Colonic mucosa (tissue), 4 donors: ENCODE results near the gene DNAH7. TPM values are rescaled to one million over a fixed set of nuclear protein-coding genes. Genes with fewer than 3 reads are reported as not detected.

Experiments
- DNase-seq: peaks from one replicate; pipeline ENCODE4 v3.0.0-alpha.2; 2020
- H3K27ac ChIP-seq: fragments of 200-600 bp; one replicate; pipeline ENCODE4 v1.8.0; 2021
- H3K27me3 ChIP-seq: fragments of 200-600 bp; one replicate; pipeline ENCODE4 v1.8.0; 2021
- H3K36me3 ChIP-seq: fragments of 200-600 bp; one replicate; pipeline ENCODE4 v1.8.0; 2021
- H3K4me1 ChIP-seq: fragments of 200-600 bp; one replicate; pipeline ENCODE4 v1.8.0; 2021; ENCODE audit warnings: mild to moderate bottlenecking
- H3K4me3 ChIP-seq: fragments of 200-600 bp; one replicate; pipeline ENCODE4 v1.8.0; 2021
- H3K9ac ChIP-seq, 2 donors: one replicate each; pipeline ENCODE4 v1.7.0; 2013; ENCODE audit warnings: control low read depth in 2 of 2, low read depth in 2 of 2, low read length in 2 of 2
- H3K9me3 ChIP-seq: fragments of 200-600 bp; one replicate; pipeline ENCODE4 v1.8.0; 2021
- CTCF ChIP-seq: fragments of 200-600 bp; IDR thresholded peaks from one replicate; pipeline ENCODE4 v1.8.0; 2022; ENCODE audit warnings: antibody characterized with exemption, mild to moderate bottlenecking
- intact Hi-C: fragments of 100-400 bp; cut with DNase I; formaldehyde crosslinking; loops from one replicate; pipeline ENCODE4 v1.14.1; 2022
- total RNA-seq, 2 donors: library from RNA; stranded (reverse); fragmentation: NEBNext Ultra II Directional in 1 of 2; extraction: Animal tissue kit (Norgen Biotek cat#: 25700) in 1 of 2; gene quantifications; one replicate each; pipeline ENCODE4 v1.2.1, GENCODE V29; 2021
- donor health status: healthy.
- donor health status: DM: no; HTN: no; CAD: no.
- donor health status: DM: no; HTN: no; CAD: no.

DNAH7 gene
- total RNA-seq, 2 donors from 2014 or later, result 0.91 to 2.0 TPM

GRCh38 chr2:195967336-195967735, 101.3 kb downstream of the DNAH7 start:
- Histone ChIP-seq H3K9me3 (no peaks in the 10 kb centered on the region), H3K9ac (no peak overlapping the region), H3K36me3 (no peaks in the 10 kb centered on the region), H3K4me3 (no peak overlapping the region), H3K27me3 (no peaks in the 10 kb centered on the region), H3K4me1 (no peaks in the 10 kb centered on the region), H3K27ac (no peak overlapping the region)
- no peak for DNase-seq
- TF ChIP-seq CTCF, result no peak
- intact Hi-C loops, result no loop called here

GRCh38 chr2:195961873-195962272, 106.8 kb downstream of the DNAH7 start:
- TF ChIP-seq CTCF, result no peak
- H3K27ac ChIP-seq, result no peak overlapping the region
- DNase-seq, result no peak
- H3K36me3 ChIP-seq, result no peaks in the 10 kb centered on the region
- H3K4me3 ChIP-seq, result no peak overlapping the region
- no peaks in the 10 kb centered on the region for H3K9me3 ChIP-seq
- H3K9ac ChIP-seq, result no peak overlapping the region
- H3K4me1 ChIP-seq, result no peaks in the 10 kb centered on the region
- no peaks in the 10 kb centered on the region for H3K27me3 ChIP-seq
- intact Hi-C loops, result no loop called here

- H3K27ac ChIP-seq, result no peak overlapping the region
- H3K9ac ChIP-seq, result no peak overlapping the region
- no peaks in the 10 kb centered on the region for H3K4me1 ChIP-seq
- no peak for DNase-seq
- intact Hi-C loops, result no loop called here
- H3K36me3 ChIP-seq, result no peaks in the 10 kb centered on the region
- H3K4me3 ChIP-seq, result no peak overlapping the region
- TF ChIP-seq CTCF, result no peak
- H3K27me3 ChIP-seq, result no peaks in the 10 kb centered on the region
- no peaks in the 10 kb centered on the region for H3K9me3 ChIP-seq
These were observed 109.3 kb downstream of the DNAH7 start for GRCh38 chr2:195959341-195959740.

GRCh38 chr2:195956725-195957124, 111.9 kb downstream of the DNAH7 start:
- no peak overlapping the region for H3K4me3 ChIP-seq
- intact Hi-C loops, result no loop called here
- H3K4me1 ChIP-seq, result no peaks in the 10 kb centered on the region
- no peak overlapping the region for H3K9ac ChIP-seq
- no peak for DNase-seq
- TF ChIP-seq CTCF, result no peak
- no peaks in the 10 kb centered on the region for H3K27me3 ChIP-seq
- H3K27ac ChIP-seq, result no peak overlapping the region
- H3K36me3 ChIP-seq, result no peaks in the 10 kb centered on the region
- H3K9me3 ChIP-seq, result no peaks in the 10 kb centered on the region

- Histone ChIP-seq H3K36me3 (no peaks in the 10 kb centered on the region), H3K27me3 (no peaks in the 10 kb centered on the region), H3K9ac (no peak overlapping the region), H3K9me3 (no peaks in the 10 kb centered on the region), H3K27ac (no peak overlapping the region), H3K4me1 (no peaks in the 10 kb centered on the region), H3K4me3 (no peak overlapping the region)
- intact Hi-C loops, result no loop called here
- DNase-seq, result no peak
- no peak for TF ChIP-seq CTCF
These were observed 123.6 kb downstream of the DNAH7 start for GRCh38 chr2:195945056-195945455.

- intact Hi-C loops, result loop anchor here (10.0 kb wide), 2 partner anchors 262 to 612 kb away; no protein-coding TSS in a partner anchor
- Histone ChIP-seq H3K4me1 (no peaks in the 10 kb centered on the region), H3K27me3 (no peaks in the 10 kb centered on the region), H3K4me3 (no peak overlapping the region), H3K9me3 (no peaks in the 10 kb centered on the region), H3K36me3 (no peaks in the 10 kb centered on the region), H3K9ac (no peak overlapping the region), H3K27ac (no peak overlapping the region)
- no peak for TF ChIP-seq CTCF
- no peak for DNase-seq
These were observed 131.5 kb downstream of the DNAH7 start for GRCh38 chr2:195937176-195937575.
